ENCODE results near the gene CD3D. TPM values are rescaled to one million over a fixed set of nuclear protein-coding genes. Genes with fewer than 3 reads are reported as not detected.

The CD3D gene
- total and polyA plus RNA-seq, 2 experiments from 2014 or later = 1.8 to 2.3 TPM

GRCh38 chr11:118380571-118380970 lies 38.1 kb upstream of the CD3D start:
- Histone ChIP-seq H3K9me3 (ENCODE audit: low read depth) (no peaks in the 10 kb centered on the region), H3K79me2 (no peaks in the 10 kb centered on the region), H4K20me1 (ENCODE audit: insufficient read depth, poor library complexity, severe bottlenecking) (no peaks in the 10 kb centered on the region), H3K27me3 (no peaks in the 10 kb centered on the region), H3K9me2 (replicated peaks; ENCODE audit: insufficient read depth) (no peaks in the 10 kb centered on the region), H3K27ac (no peak overlapping the region), H3K4me1 (ENCODE audit: insufficient read depth) (no peaks in the 10 kb centered on the region), H3K36me3 (replicated peaks; ENCODE audit: insufficient read depth, low read depth) (no peaks in the 10 kb centered on the region), H3K4me2 (no peak overlapping the region), H2AFZ (no peak overlapping the region), H3K4me3 (no peak overlapping the region)
- TF ChIP-seq EZH2 (IDR thresholded peaks at IDR 0.05; ENCODE audit: borderline replicate concordance) = no peak
- TF ChIP-seq, protein P1, sequence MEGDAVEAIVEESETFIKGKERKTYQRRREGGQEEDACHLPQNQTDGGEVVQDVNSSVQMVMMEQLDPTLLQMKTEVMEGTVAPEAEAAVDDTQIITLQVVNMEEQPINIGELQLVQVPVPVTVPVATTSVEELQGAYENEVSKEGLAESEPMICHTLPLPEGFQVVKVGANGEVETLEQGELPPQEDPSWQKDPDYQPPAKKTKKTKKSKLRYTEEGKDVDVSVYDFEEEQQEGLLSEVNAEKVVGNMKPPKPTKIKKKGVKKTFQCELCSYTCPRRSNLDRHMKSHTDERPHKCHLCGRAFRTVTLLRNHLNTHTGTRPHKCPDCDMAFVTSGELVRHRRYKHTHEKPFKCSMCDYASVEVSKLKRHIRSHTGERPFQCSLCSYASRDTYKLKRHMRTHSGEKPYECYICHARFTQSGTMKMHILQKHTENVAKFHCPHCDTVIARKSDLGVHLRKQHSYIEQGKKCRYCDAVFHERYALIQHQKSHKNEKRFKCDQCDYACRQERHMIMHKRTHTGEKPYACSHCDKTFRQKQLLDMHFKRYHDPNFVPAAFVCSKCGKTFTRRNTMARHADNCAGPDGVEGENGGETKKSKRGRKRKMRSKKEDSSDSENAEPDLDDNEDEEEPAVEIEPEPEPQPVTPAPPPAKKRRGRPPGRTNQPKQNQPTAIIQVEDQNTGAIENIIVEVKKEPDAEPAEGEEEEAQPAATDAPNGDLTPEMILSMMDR (IDR thresholded peaks at IDR 0.05; ENCODE audit: poor library complexity) = no peak
- TF ChIP-seq EZH2phosphoT487 (IDR thresholded peaks at IDR 0.05; ENCODE audit: low read depth, severe bottlenecking, unreplicated experiment) = no peak
- DNase-seq (ENCODE audit: low spot score) = no peak

GRCh38 chr11:118379497-118379896 lies 37.0 kb upstream of the CD3D start:
- H3K79me2 ChIP-seq = no peaks in the 10 kb centered on the region
- H3K9me3 ChIP-seq (ENCODE audit: low read depth) = no peaks in the 10 kb centered on the region
- H2AFZ ChIP-seq = no peak overlapping the region
- H3K36me3 ChIP-seq (replicated peaks; ENCODE audit: insufficient read depth, low read depth) = no peaks in the 10 kb centered on the region
- no peaks in the 10 kb centered on the region for H3K27me3 ChIP-seq
- DNase-seq (ENCODE audit: low spot score) = no peak
- WGBS (ENCODE audit: low lambda C conversion rate, missing lambda C conversion rate) = 95% methylated on average over 4 of the region's 4 CpGs
- no peaks in the 10 kb centered on the region for H3K9me2 ChIP-seq (replicated peaks; ENCODE audit: insufficient read depth)
- H3K4me1 ChIP-seq (ENCODE audit: insufficient read depth) = no peaks in the 10 kb centered on the region
- H3K4me3 ChIP-seq = no peak overlapping the region
- H4K20me1 ChIP-seq (ENCODE audit: insufficient read depth, poor library complexity, severe bottlenecking) = no peaks in the 10 kb centered on the region
- H3K4me2 ChIP-seq = no peak overlapping the region
- no peak for TF ChIP-seq EZH2phosphoT487 (IDR thresholded peaks at IDR 0.05; ENCODE audit: low read depth, severe bottlenecking, unreplicated experiment)
- no peak overlapping the region for H3K27ac ChIP-seq

DNA sequence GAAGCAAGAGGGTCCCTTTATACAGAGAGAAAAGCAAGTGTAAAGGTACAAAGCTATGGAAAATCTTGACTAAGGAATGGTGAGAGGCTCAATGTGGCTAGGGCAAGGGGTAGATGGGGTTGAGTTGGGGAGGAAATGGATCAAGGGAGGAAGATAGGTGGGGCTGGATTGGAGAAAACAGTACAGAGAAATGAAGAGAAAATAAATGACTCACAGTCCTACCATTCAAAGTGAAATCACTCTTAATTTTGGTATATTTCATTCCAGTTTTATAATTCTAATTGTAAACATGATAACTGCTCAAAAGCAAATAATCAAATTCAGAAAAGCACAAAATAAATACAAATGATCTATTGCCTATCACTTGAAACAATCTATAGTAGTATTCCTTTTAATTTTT lies 33.5 kb upstream of the CD3D start:
- H2AFZ ChIP-seq = no peak overlapping the region
- H3K4me3 ChIP-seq = no peak overlapping the region
- peaks cover 4% of the 10 kb centered on the region for H3K36me3 ChIP-seq (replicated peaks; ENCODE audit: insufficient read depth, low read depth)
- TF ChIP-seq EZH2 (IDR thresholded peaks at IDR 0.05; ENCODE audit: borderline replicate concordance) (no peak), EZH2phosphoT487 (IDR thresholded peaks at IDR 0.05; ENCODE audit: low read depth, severe bottlenecking, unreplicated experiment) (no peak)
- TF ChIP-seq, protein P1 (IDR thresholded peaks at IDR 0.05; ENCODE audit: poor library complexity) = no peak
- H3K4me1 ChIP-seq (ENCODE audit: insufficient read depth) = no peaks in the 10 kb centered on the region
- H3K79me2 ChIP-seq = no peaks in the 10 kb centered on the region
- H3K27me3 ChIP-seq = no peaks in the 10 kb centered on the region
- DNase-seq (ENCODE audit: low spot score) = no peak
- no peaks in the 10 kb centered on the region for H3K9me2 ChIP-seq (replicated peaks; ENCODE audit: insufficient read depth)
- H3K4me2 ChIP-seq = no peak overlapping the region
- no peaks in the 10 kb centered on the region for H4K20me1 ChIP-seq (ENCODE audit: insufficient read depth, poor library complexity, severe bottlenecking)
- H3K9me3 ChIP-seq (ENCODE audit: low read depth) = no peaks in the 10 kb centered on the region
- H3K27ac ChIP-seq = no peak overlapping the region

- no peaks in the 10 kb centered on the region for H4K20me1 ChIP-seq (ENCODE audit: insufficient read depth, poor library complexity, severe bottlenecking)
- no peaks in the 10 kb centered on the region for H3K27me3 ChIP-seq
- peaks cover 4% of the 10 kb centered on the region for H3K36me3 ChIP-seq (replicated peaks; ENCODE audit: insufficient read depth, low read depth)
- no peaks in the 10 kb centered on the region for H3K9me2 ChIP-seq (replicated peaks; ENCODE audit: insufficient read depth)
- H3K4me2 ChIP-seq = no peak overlapping the region
- WGBS (ENCODE audit: low lambda C conversion rate, missing lambda C conversion rate) = 93% methylated on average over 3 of the region's 3 CpGs
- H3K4me3 ChIP-seq = no peak overlapping the region
- no peaks in the 10 kb centered on the region for H3K4me1 ChIP-seq (ENCODE audit: insufficient read depth)
- H2AFZ ChIP-seq = no peak overlapping the region
- DNase-seq (ENCODE audit: low spot score) = no peak
- TF ChIP-seq EZH2 (IDR thresholded peaks at IDR 0.05; ENCODE audit: borderline replicate concordance) (no peak), EZH2phosphoT487 (IDR thresholded peaks at IDR 0.05; ENCODE audit: low read depth, severe bottlenecking, unreplicated experiment) (no peak)
- TF ChIP-seq, protein P1 (IDR thresholded peaks at IDR 0.05; ENCODE audit: poor library complexity) = no peak
- H3K9me3 ChIP-seq (ENCODE audit: low read depth) = no peaks in the 10 kb centered on the region
- no peak overlapping the region for H3K27ac ChIP-seq
- no peaks in the 10 kb centered on the region for H3K79me2 ChIP-seq
Observed at GRCh38 chr11:118374729-118375128, 32.2 kb upstream of the CD3D start.
